Gastrocnemius medialis (tissue), 4 donors: ENCODE data around the gene LMNB1. TPM values are rescaled to one million over a fixed set of nuclear protein-coding genes. Genes with fewer than 3 reads are reported as not detected.
A peak's percentile ranks its signal among the peaks of the same experiment; 100 is the strongest.
"Not testable (repeated sequence)": the region's sequence is repeated elsewhere in the genome, so short reads cannot be mapped to it uniquely, and the experiment has no call there.

Source experiments
- ATAC-seq, 2 donors: fragments of 150-250 bp; one replicate each; pipeline ENCODE4 v1.9.1; 2016
- DNase-seq, 2 donors: peaks; one replicate each; pipeline ENCODE4 v3.0.0-alpha.2; 2019
- H3K27ac ChIP-seq, 4 donors: fragments of 200-600 bp; sonication (generic); 1 replicate in 1 of 4; 2 replicates in 3 of 4; pipeline ENCODE4 v1.5.1; 2016 to 2018; ENCODE audit warnings: mild to moderate bottlenecking in 2 of 4, moderate library complexity in 1 of 4
- H3K27me3 ChIP-seq, 3 donors: fragments of 200-600 bp; sonication (generic) in 2 of 3; 1 replicate in 1 of 3; 2 replicates in 2 of 3; pipeline versions ENCODE4 v1.5.1 to v1.6.0; 2016 to 2019; ENCODE audit warnings: mild to moderate bottlenecking in 1 of 3, moderate library complexity in 1 of 3
- H3K36me3 ChIP-seq, 2 donors: fragments of 200-600 bp; sonication (generic) in 1 of 2; one replicate each; pipeline ENCODE4 v1.5.1; 2017 to 2018
- H3K4me1 ChIP-seq, 2 donors: fragments of 200-600 bp; sonication (generic) in 1 of 2; one replicate each; pipeline ENCODE4 v1.5.1; 2016 to 2017; ENCODE audit warnings: mild to moderate bottlenecking in 2 of 2
- H3K4me3 ChIP-seq, 4 donors: fragments of 200-600 bp; sonication (generic) in 3 of 4; 1 replicate in 1 of 4; 2 replicates in 3 of 4; pipeline ENCODE4 v1.5.1; 2016 to 2019; ENCODE audit warnings: mild to moderate bottlenecking in 2 of 4
- H3K9me3 ChIP-seq, 3 donors: fragments of 200-600 bp; sonication (generic) in 2 of 3; 1 replicate in 1 of 3; 2 replicates in 2 of 3; pipeline ENCODE4 v1.5.1; 2016 to 2019
- CTCF ChIP-seq, 5 experiments: fragments of 450-650 bp in 3 of 5; fragments of 200-600 bp in 2 of 5; sonication (generic) in 2 of 5; IDR thresholded peaks in 4 of 5; conservative IDR thresholded peaks in 1 of 5; 1 replicate in 4 of 5; 2 replicates in 1 of 5; pipeline ENCODE4 v1.5.1; 2016 to 2019; ENCODE audit warnings: antibody characterized with exemption in 5 of 5, mild to moderate bottlenecking in 3 of 5, moderate library complexity in 3 of 5
- POLR2A ChIP-seq, 2 donors: fragments of 450-650 bp; IDR thresholded peaks; one replicate each; pipeline ENCODE4 v1.6.1; 2017; ENCODE audit warnings: antibody characterized with exemption in 2 of 2, mild to moderate bottlenecking in 2 of 2, moderate library complexity in 2 of 2
- in situ Hi-C, 4 donors: fragments of 200-750 bp; cut with MboI; loops; one replicate each; pipeline versions ENCODE4 v1.15.0 to v1.8.0; 2017; ENCODE audit warnings: low sequenced_read_pairs in 4 of 4
- intact Hi-C: fragments of 100-400 bp; cut with DNase I; formaldehyde crosslinking; loops from one replicate; pipeline ENCODE4 v1.15.1; 2023; ENCODE audit warnings: low total_unique reads
- total RNA-seq, 4 donors: library from RNA; depleted of rRNA; stranded (reverse); fragments of >200 nt; gene quantifications; one replicate each; pipeline versions ENCODE4 v1.1.0 to v1.2.3, GENCODE V29; 2016

LMNB1 gene
- total RNA-seq, 4 donors from 2014 or later = 0.51 to 4.1 (median 2.4) TPM; not detected in 1

GRCh38 chr5:126837906-126838539, 61.1 kb downstream of the LMNB1 start:
- no peak for ATAC-seq
- intact Hi-C loops (loop anchor here (10.0 kb wide), 1 partner anchor 477 kb away; no protein-coding TSS in a partner anchor), in situ Hi-C loops (loop anchor here in 1 of 4 donors (25.0 kb wide), 1 partner anchor 474 kb away; no protein-coding TSS in a partner anchor)
- Histone ChIP-seq H3K27me3 (no peaks in the 10 kb centered on the region), H3K4me3 (no peak overlapping the region), H3K9me3 (no peaks in the 10 kb centered on the region), H3K4me1 (no peaks in the 10 kb centered on the region), H3K36me3 (no peaks in the 10 kb centered on the region), H3K27ac (no peak overlapping the region)
- DNase-seq = no peak
- peak in 3 of 5 experiments; percentile 10 to 34 (median 27) for TF ChIP-seq CTCF (IDR thresholded peaks at IDR 0.05 in 4 of 5, conservative IDR thresholded peaks at IDR 0.05 in 1 of 5)
- TF ChIP-seq POLR2A (IDR thresholded peaks at IDR 0.05) = no peak

GRCh38 chr5:126839407-126839806, 62.5 kb downstream of the LMNB1 start:
- not testable (repeated sequence) for H3K9me3 ChIP-seq, H3K4me1 ChIP-seq, H3K27ac ChIP-seq, H3K27me3 ChIP-seq, H3K4me3 ChIP-seq, H3K36me3 ChIP-seq, DNase-seq, ATAC-seq
- intact Hi-C loops (loop anchor here (10.0 kb wide), 1 partner anchor 475 kb away; no protein-coding TSS in a partner anchor), in situ Hi-C loops (loop anchor here in 1 of 4 donors (25.0 kb wide), 1 partner anchor 473 kb away; no protein-coding TSS in a partner anchor)

GRCh38 chr5:126843375-126843774, 66.4 kb downstream of the LMNB1 start:
- H3K4me3 ChIP-seq, H3K4me1 ChIP-seq, ATAC-seq, H3K27ac ChIP-seq, intact Hi-C loops, H3K27me3 ChIP-seq, DNase-seq, H3K36me3 ChIP-seq, H3K9me3 ChIP-seq: not testable (repeated sequence)
- in situ Hi-C loops = loop anchor here in 1 of 4 donors (25.0 kb wide), 1 partner anchor 469 kb away; no protein-coding TSS in a partner anchor

- H3K27me3 ChIP-seq, H3K9me3 ChIP-seq, DNase-seq, H3K36me3 ChIP-seq, H3K27ac ChIP-seq, H3K4me3 ChIP-seq, intact Hi-C loops, H3K4me1 ChIP-seq: not testable (repeated sequence)
- in situ Hi-C loops = loop anchor here in 1 of 4 donors (25.0 kb wide), 1 partner anchor 467 kb away; no protein-coding TSS in a partner anchor
- ATAC-seq = peak in 1 of 2 donors; percentile 46
Measured at GRCh38 chr5:126845470-126846070, 68.6 kb downstream of the LMNB1 start.

GRCh38 chr5:126846344-126846743, 69.4 kb downstream of the LMNB1 start:
- no peak for DNase-seq
- H3K27ac ChIP-seq = no peak overlapping the region
- no peaks in the 10 kb centered on the region for H3K9me3 ChIP-seq
- in situ Hi-C loops (loop anchor here in 1 of 4 donors (25.0 kb wide), 1 partner anchor 466 kb away; no protein-coding TSS in a partner anchor), intact Hi-C loops (no loop called here)
- peak in 1 of 2 donors; percentile 51 for ATAC-seq
- no peak overlapping the region for H3K4me3 ChIP-seq
- peaks cover 0 to 3% (median 0%) of the 10 kb centered on the region in 3 donors for H3K27me3 ChIP-seq
- H3K4me1 ChIP-seq = peaks cover 0 to 11% of the 10 kb centered on the region in 2 donors
- no peaks in the 10 kb centered on the region for H3K36me3 ChIP-seq
- no peak for TF ChIP-seq CTCF (IDR thresholded peaks at IDR 0.05 in 4 of 5, conservative IDR thresholded peaks at IDR 0.05 in 1 of 5)
- no peak for TF ChIP-seq POLR2A (IDR thresholded peaks at IDR 0.05)
